H1 (cell line): Measurements from ENCODE around the gene STAM2.
"Not testable (repeated sequence)": the region's sequence is repeated elsewhere in the genome, so short reads cannot be mapped to it uniquely, and the experiment has no call there.

ENCODE experiments used
- BACH1 ChIP-seq: IDR thresholded peaks from 2 replicates; pipeline ENCODE4 v1.6.1; 2012; ENCODE audit warnings: low read length, improper control_type of control experiment
- CHD2 ChIP-seq: IDR thresholded peaks from 2 replicates; pipeline ENCODE4 v1.6.1; 2012; ENCODE audit warnings: low read length, improper control_type of control experiment
- GTF2F1 ChIP-seq: IDR thresholded peaks from 2 replicates; pipeline ENCODE4 v1.6.1; 2012; ENCODE audit warnings: low read depth, low read length, improper control_type of control experiment, borderline replicate concordance
- JUND ChIP-seq: IDR thresholded peaks from 2 replicates; pipeline ENCODE4 v1.6.1; 2011; ENCODE audit warnings: mild to moderate bottlenecking, improper control_type of control experiment, low read length
- POLR2A ChIP-seq, 2 experiments: IDR thresholded peaks; 1 replicate in 1 of 2; 2 replicates in 1 of 2; pipeline ENCODE4 v1.6.1; 2011; ENCODE audit warnings: low read depth in 2 of 2, low read length in 2 of 2, mild to moderate bottlenecking in 2 of 2; ENCODE audit errors: control extremely low read depth in 1 of 2

- not testable (repeated sequence) for TF ChIP-seq BACH1; CHD2; POLR2A (IDR thresholded peaks at IDR 0.05; ENCODE audit: control extremely low read depth in 1 of 2, low read depth in 2 of 2, low read length in 2 of 2); GTF2F1; JUND
Measured at GRCh38 chr2:152167470-152167869, 8.1 kb downstream of the STAM2 start.
